Measurements from ENCODE around the gene SYMPK. TPM values are rescaled to one million over a fixed set of nuclear protein-coding genes. Genes with fewer than 3 reads are reported as not detected.

Gene SYMPK
- total RNA-seq, 2 donors from 2014 or later = 16.4 to 20.6 TPM

DNA sequence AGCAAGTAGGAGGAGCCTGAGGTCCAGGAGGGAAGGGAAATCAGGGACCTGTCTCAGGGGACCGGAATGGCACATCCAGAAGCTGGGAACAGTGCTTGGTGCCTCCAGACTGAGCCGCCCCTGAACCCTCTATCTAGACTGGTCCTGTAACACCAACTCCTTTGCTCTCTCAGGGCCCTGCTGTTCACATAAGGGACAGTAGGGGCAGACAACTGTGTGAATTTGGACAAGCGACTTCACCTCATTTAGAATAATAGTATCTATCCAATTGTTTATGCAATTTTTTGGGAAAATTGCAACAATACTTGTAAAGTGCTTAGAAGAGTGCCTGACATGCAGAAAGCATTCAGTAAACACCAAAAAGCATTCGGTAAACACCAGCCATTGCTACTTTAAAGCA, 14.0 kb downstream of the SYMPK start:
- H3K4me1 ChIP-seq = no peaks in the 10 kb centered on the region
- peaks cover 83% of the 10 kb centered on the region for H3K36me3 ChIP-seq
- H3K27me3 ChIP-seq = no peaks in the 10 kb centered on the region
- H3K9me3 ChIP-seq = no peaks in the 10 kb centered on the region
- H3K4me3 ChIP-seq = no peak overlapping the region
- TF ChIP-seq, protein P1, sequence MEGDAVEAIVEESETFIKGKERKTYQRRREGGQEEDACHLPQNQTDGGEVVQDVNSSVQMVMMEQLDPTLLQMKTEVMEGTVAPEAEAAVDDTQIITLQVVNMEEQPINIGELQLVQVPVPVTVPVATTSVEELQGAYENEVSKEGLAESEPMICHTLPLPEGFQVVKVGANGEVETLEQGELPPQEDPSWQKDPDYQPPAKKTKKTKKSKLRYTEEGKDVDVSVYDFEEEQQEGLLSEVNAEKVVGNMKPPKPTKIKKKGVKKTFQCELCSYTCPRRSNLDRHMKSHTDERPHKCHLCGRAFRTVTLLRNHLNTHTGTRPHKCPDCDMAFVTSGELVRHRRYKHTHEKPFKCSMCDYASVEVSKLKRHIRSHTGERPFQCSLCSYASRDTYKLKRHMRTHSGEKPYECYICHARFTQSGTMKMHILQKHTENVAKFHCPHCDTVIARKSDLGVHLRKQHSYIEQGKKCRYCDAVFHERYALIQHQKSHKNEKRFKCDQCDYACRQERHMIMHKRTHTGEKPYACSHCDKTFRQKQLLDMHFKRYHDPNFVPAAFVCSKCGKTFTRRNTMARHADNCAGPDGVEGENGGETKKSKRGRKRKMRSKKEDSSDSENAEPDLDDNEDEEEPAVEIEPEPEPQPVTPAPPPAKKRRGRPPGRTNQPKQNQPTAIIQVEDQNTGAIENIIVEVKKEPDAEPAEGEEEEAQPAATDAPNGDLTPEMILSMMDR (IDR thresholded peaks at IDR 0.05) = no peak
- no peak for DNase-seq (ENCODE audit: low spot score)
- no peak overlapping the region for H3K27ac ChIP-seq

DNA sequence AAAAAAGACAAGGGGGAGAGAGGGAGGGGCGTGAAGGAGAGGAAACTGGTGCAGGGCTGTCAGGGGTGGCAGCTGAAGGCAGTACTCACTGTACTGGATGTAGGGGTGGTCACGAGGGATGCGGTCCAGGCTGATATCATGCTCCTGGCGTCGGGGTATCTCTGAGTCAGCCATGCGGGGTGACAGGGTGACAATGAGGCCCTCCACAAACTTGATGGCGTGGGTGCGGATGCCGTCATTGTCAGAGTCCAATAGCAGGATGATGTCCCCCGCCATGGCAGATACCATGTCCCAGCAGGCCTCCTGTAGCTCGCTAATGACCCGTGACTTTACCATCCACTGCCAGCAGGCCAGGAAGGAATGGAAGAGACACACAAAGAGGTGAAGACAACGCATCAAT, 15.3 kb downstream of the SYMPK start:
- Histone ChIP-seq H3K4me3 (no peak overlapping the region), H3K27me3 (no peaks in the 10 kb centered on the region), H3K27ac (no peak overlapping the region), H3K4me1 (no peaks in the 10 kb centered on the region), H3K36me3 (peaks cover 85% of the 10 kb centered on the region), H3K9me3 (no peaks in the 10 kb centered on the region)
- TF ChIP-seq, protein P1 (IDR thresholded peaks at IDR 0.05) = no peak
- no peak for DNase-seq (ENCODE audit: low spot score)

DNA sequence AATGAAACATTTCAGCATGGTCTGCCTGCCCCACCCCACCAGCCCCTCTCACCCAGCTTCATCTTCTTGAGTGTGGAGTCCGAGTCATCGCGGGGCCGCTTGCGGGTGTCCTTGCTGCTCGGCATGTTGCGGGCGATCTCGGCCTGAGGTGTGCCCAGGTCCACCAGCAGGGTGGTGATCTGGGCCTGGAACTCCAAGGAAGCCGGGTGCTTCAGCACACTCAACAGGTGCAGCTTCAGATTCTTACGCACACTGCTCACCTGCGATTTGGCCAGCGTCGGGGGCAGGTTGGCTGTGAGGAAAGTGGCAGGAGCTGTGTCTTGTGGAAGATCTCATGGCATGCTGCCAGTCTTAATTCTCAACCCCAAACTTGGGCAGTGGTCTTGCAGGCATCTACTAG, 20.7 kb downstream of the SYMPK start:
- Histone ChIP-seq H3K27ac (no peak overlapping the region), H3K4me3 (no peak overlapping the region), H3K36me3 (peaks cover 97% of the 10 kb centered on the region), H3K9me3 (no peaks in the 10 kb centered on the region), H3K4me1 (no peaks in the 10 kb centered on the region), H3K27me3 (no peaks in the 10 kb centered on the region)
- DNase-seq (ENCODE audit: low spot score) = no peak
- TF ChIP-seq, protein P1 (IDR thresholded peaks at IDR 0.05) = no peak

DNA sequence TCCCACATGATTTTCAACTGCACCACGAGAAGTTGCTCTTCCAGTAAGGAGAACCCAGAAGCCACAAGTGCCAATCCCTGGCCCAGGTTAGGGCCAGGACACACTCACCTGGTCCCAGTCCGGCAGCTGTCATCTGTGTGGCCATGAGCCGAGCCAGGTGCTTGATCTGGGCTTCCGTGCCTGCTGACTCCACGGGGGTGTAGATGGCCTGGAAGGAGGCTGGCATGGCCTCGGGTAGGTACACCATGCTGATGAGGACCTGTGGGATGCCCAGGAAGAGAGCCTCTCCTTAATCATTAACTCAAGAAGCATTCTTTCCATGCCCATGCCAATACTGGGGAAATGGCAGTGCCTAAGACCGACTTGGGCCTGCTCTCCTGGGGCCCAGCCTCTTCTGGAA, 28.0 kb downstream of the SYMPK start:
- DNase-seq (ENCODE audit: low spot score) = no peak
- H3K4me1 ChIP-seq = no peaks in the 10 kb centered on the region
- TF ChIP-seq, protein P1 (IDR thresholded peaks at IDR 0.05) = no peak
- H3K36me3 ChIP-seq = peaks cover 96% of the 10 kb centered on the region
- H3K4me3 ChIP-seq = no peak overlapping the region
- H3K27me3 ChIP-seq = no peaks in the 10 kb centered on the region
- H3K9me3 ChIP-seq = no peaks in the 10 kb centered on the region
- H3K27ac ChIP-seq = no peak overlapping the region

DNA sequence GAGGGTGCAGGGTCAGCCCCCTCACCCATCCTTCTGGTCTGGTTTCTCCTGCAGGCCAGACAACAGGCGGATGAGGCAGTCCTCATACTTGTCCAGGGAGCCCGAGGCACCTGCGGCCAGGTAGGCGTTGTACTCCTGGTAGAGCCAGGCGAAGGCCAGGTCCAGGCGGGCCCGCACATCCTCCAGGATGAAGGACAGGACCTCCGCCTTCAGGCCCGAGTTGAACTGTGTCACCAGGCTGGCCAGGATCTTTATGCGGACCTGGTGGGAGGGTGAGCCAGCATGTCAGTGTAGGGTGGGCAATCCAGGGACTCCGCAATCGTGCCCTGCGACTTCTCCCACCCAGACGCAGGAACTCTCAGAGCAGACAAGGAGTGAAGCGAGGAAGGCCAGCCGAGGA, 34.0 kb downstream of the SYMPK start:
- Histone ChIP-seq H3K4me1 (no peaks in the 10 kb centered on the region), H3K27ac (no peak overlapping the region), H3K36me3 (peaks cover 97% of the 10 kb centered on the region), H3K9me3 (no peaks in the 10 kb centered on the region), H3K4me3 (no peak overlapping the region), H3K27me3 (no peaks in the 10 kb centered on the region)
- TF ChIP-seq, protein P1 (IDR thresholded peaks at IDR 0.05) = no peak
- DNase-seq (ENCODE audit: low spot score) = no peak

DNA sequence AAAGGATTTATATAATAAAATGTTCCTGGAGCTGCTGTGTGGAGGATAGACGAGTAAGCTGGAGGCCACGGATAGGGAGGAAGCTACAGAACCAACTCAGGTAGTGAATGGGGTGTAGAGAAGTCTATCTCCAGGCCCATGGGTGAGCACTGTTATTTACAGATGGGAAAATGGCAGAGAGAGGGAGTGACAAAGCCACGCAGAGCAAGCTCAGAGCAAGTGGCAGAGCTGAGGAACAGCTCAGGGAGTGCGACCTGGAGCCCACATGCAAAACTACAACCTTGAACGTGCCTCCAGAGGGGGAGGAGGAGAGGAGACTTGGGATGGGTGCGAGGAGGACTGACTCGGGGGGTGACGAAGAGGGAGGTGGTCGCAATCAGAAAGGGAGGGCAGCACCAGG, 34.4 kb downstream of the SYMPK start:
- Histone ChIP-seq H3K9me3 (no peaks in the 10 kb centered on the region), H3K27ac (no peak overlapping the region), H3K27me3 (no peaks in the 10 kb centered on the region), H3K36me3 (peaks cover 99% of the 10 kb centered on the region), H3K4me1 (no peaks in the 10 kb centered on the region), H3K4me3 (no peak overlapping the region)
- no peak for DNase-seq (ENCODE audit: low spot score)
- TF ChIP-seq, protein P1 (IDR thresholded peaks at IDR 0.05) = no peak
